IMR-90 (cell line): Measurements from ENCODE around the gene COL6A6. TPM values are rescaled to one million over a fixed set of nuclear protein-coding genes. Genes with fewer than 3 reads are reported as not detected.

Source experiments
- ATAC-seq: fragments of 200-7000 bp; cut with Tn5 transposase; 2 replicates; pipeline ENCODE4 v1.9.1; 2020; ENCODE audit warnings: low read depth, mild to moderate bottlenecking, moderate library complexity
- BruUV-seq: library from RNA; stranded (reverse); fragments of 400-500 nt; replicated peaks from 2 replicates; lab custom pipeline; 2021; lab: Mats Ljungman, UMichigan
- CTCF ChIA-PET: fragments of 300-600 bp; formaldehyde crosslinking; extraction: SDS; loops from one replicate; lab custom pipeline; 2021; ENCODE audit warnings: antibody characterized with exemption; lab: Yijun Ruan, JAX
- POLR2A ChIA-PET: fragments of 300-600 bp; sonication (Branson Sonifier 250); formaldehyde crosslinking; loops from one replicate; lab custom pipeline; 2022; ENCODE audit warnings: antibody characterized with exemption; ENCODE audit not compliant: unreplicated experiment; lab: Charles Lee
- DNase-seq: peaks from one replicate; pipeline ENCODE4 v3.0.0; 2013
- H2AFZ ChIP-seq: replicated peaks from 2 replicates; pipeline ENCODE3; 2013; ENCODE audit warnings: low read length, mild to moderate bottlenecking; ENCODE audit not compliant: poor library complexity
- H2AK5ac ChIP-seq: 2 replicates; pipeline ENCODE4 v1.6.1; 2013; ENCODE audit warnings: low read depth, low read length, inconsistent platforms
- H2AK9ac ChIP-seq: replicated peaks from 2 replicates; pipeline ENCODE3; 2013; ENCODE audit warnings: mild to moderate bottlenecking, low read depth, low read length, moderate library complexity; ENCODE audit not compliant: poor library complexity
- H2BK120ac ChIP-seq: 2 replicates; pipeline ENCODE4 v1.6.1; 2013; ENCODE audit warnings: low read depth, low read length, inconsistent platforms
- H2BK15ac ChIP-seq: 3 replicates; pipeline ENCODE4 v1.6.1; 2013; ENCODE audit warnings: low read depth, low read length, inconsistent platforms
- H2BK20ac ChIP-seq: 2 replicates; pipeline ENCODE4 v1.6.1; 2013; ENCODE audit warnings: low read depth, mild to moderate bottlenecking, inconsistent platforms, low read length, moderate library complexity
- H2BK5ac ChIP-seq: 2 replicates; pipeline ENCODE4 v1.6.1; 2013; ENCODE audit warnings: mild to moderate bottlenecking, low read depth, low read length, inconsistent platforms; ENCODE audit not compliant: poor library complexity, severe bottlenecking
- H3K14ac ChIP-seq: replicated peaks from 2 replicates; pipeline ENCODE4 v1.6.1; 2013; ENCODE audit warnings: low read depth, low read length, inconsistent platforms
- H3K18ac ChIP-seq: 2 replicates; pipeline ENCODE4 v1.6.1; 2013; ENCODE audit warnings: low read depth, low read length, control low read depth
- H3K23ac ChIP-seq: 2 replicates; pipeline ENCODE4 v1.6.1; 2013; ENCODE audit warnings: low read depth, low read length, inconsistent platforms
- H3K27ac ChIP-seq: 2 replicates; pipeline ENCODE4 v1.5.1; 2013; ENCODE audit warnings: mild to moderate bottlenecking, control low read depth, low read length; ENCODE audit not compliant: insufficient read depth
- H3K27me3 ChIP-seq: 2 replicates; pipeline ENCODE4 v1.6.1; 2013; ENCODE audit warnings: low read length; ENCODE audit not compliant: control insufficient read depth, insufficient read depth
- H3K36me3 ChIP-seq: 2 replicates; pipeline ENCODE4 v1.6.1; 2013; ENCODE audit warnings: low read length, mixed read lengths; ENCODE audit not compliant: control insufficient read depth, insufficient read depth
- H3K4ac ChIP-seq: 2 replicates; pipeline ENCODE4 v1.6.1; 2013; ENCODE audit warnings: low read depth, low read length, inconsistent platforms
- H3K4me1 ChIP-seq: 2 replicates; pipeline ENCODE4 v1.6.1; 2013; ENCODE audit warnings: low read length, mixed read lengths; ENCODE audit not compliant: control insufficient read depth, insufficient read depth
- H3K4me2 ChIP-seq: 2 replicates; pipeline ENCODE4 v1.6.1; 2013; ENCODE audit warnings: low read depth, mild to moderate bottlenecking, control low read depth, low read length, moderate library complexity
- H3K4me3 ChIP-seq: 2 replicates; pipeline ENCODE4 v1.5.1; 2013; ENCODE audit warnings: low read depth, mild to moderate bottlenecking, control low read depth, low read length, moderate library complexity; ENCODE audit not compliant: insufficient read depth
- H3K56ac ChIP-seq: 2 replicates; pipeline ENCODE4 v1.6.1; 2013; ENCODE audit warnings: low read length, inconsistent platforms; ENCODE audit not compliant: insufficient read depth; ENCODE audit errors: extremely low read depth
- H3K79me1 ChIP-seq, 2 experiments: 2 replicates each; pipeline ENCODE4 v1.6.1; 2013; ENCODE audit warnings: low read length in 2 of 2, inconsistent platforms in 1 of 2, low read depth in 1 of 2
- H3K9ac ChIP-seq: 2 replicates; pipeline ENCODE4 v1.6.1; 2013; ENCODE audit warnings: low read depth, low read length, control low read depth
- H3K9me1 ChIP-seq: 2 replicates; pipeline ENCODE4 v1.6.1; 2013; ENCODE audit warnings: low read length, inconsistent platforms; ENCODE audit not compliant: insufficient read depth
- H3K9me3 ChIP-seq: 2 replicates; pipeline ENCODE4 v1.6.1; 2013; ENCODE audit warnings: low read length; ENCODE audit not compliant: control insufficient read depth, insufficient read depth
- H4K20me1 ChIP-seq: 2 replicates; pipeline ENCODE4 v1.6.1; 2013; ENCODE audit warnings: low read length, inconsistent platforms; ENCODE audit not compliant: insufficient read depth
- H4K5ac ChIP-seq: 2 replicates; pipeline ENCODE4 v1.6.1; 2013; ENCODE audit warnings: mild to moderate bottlenecking, low read depth, low read length, control low read depth
- H4K8ac ChIP-seq, 2 experiments: 2 replicates each; pipeline ENCODE4 v1.6.1; 2013; ENCODE audit warnings: low read depth in 2 of 2, low read length in 2 of 2, control low read depth in 1 of 2, inconsistent platforms in 1 of 2
- H4K91ac ChIP-seq: 2 replicates; pipeline ENCODE4 v1.6.1; 2013; ENCODE audit warnings: low read depth, low read length, inconsistent platforms; ENCODE audit not compliant: insufficient read depth
- BHLHE40 ChIP-seq: fragments of 150-350 bp; IDR thresholded peaks from 2 replicates; pipeline ENCODE4 v1.6.1; 2016; ENCODE audit warnings: mild to moderate bottlenecking, low read depth, low read length
- CEBPB ChIP-seq: IDR thresholded peaks from 2 replicates; pipeline ENCODE4 v1.6.1; 2012; ENCODE audit warnings: low read depth, low read length, improper control_type of control experiment
- CHD1 ChIP-seq: IDR thresholded peaks from 2 replicates; pipeline ENCODE4 v1.6.1; 2012; ENCODE audit warnings: low read depth, low read length, improper control_type of control experiment
- CTCF ChIP-seq: conservative IDR thresholded peaks from 2 replicates; pipeline ENCODE4 v1.5.1; 2012; ENCODE audit warnings: mild to moderate bottlenecking, low read depth, low read length, improper control_type of control experiment
- ELK1 ChIP-seq: fragments of 150-350 bp; IDR thresholded peaks from 2 replicates; pipeline ENCODE4 v1.6.1; 2016; ENCODE audit warnings: low read depth, mild to moderate bottlenecking, low read length, moderate library complexity, borderline replicate concordance
- FOS ChIP-seq: fragments of 150-350 bp; IDR thresholded peaks from 2 replicates; pipeline ENCODE4 v1.6.1; 2016; ENCODE audit warnings: low read depth, low read length
- MAZ ChIP-seq: IDR thresholded peaks from 2 replicates; pipeline ENCODE4 v1.6.1; 2012; ENCODE audit warnings: low read depth, mild to moderate bottlenecking, low read length, improper control_type of control experiment, moderate library complexity, borderline replicate concordance
- MXI1 ChIP-seq: IDR thresholded peaks from 2 replicates; pipeline ENCODE4 v1.6.1; 2012; ENCODE audit warnings: low read depth, mild to moderate bottlenecking, low read length, moderate library complexity, borderline replicate concordance
- NFE2L2 ChIP-seq: fragments of 150-350 bp; IDR thresholded peaks from 2 replicates; pipeline ENCODE4 v1.6.1; 2016; ENCODE audit warnings: low read depth, mild to moderate bottlenecking, low read length
- RAD21 ChIP-seq: IDR thresholded peaks from 2 replicates; pipeline ENCODE4 v1.6.1; 2012; ENCODE audit warnings: low read length, improper control_type of control experiment
- RFX5 ChIP-seq: IDR thresholded peaks from 2 replicates; pipeline ENCODE4 v1.8.0; 2012; ENCODE audit warnings: low read depth, mild to moderate bottlenecking, low read length, moderate library complexity
- SMC3 ChIP-seq: fragments of 150-350 bp; IDR thresholded peaks from 2 replicates; pipeline ENCODE4 v1.6.1; 2016; ENCODE audit warnings: low read depth, mild to moderate bottlenecking, antibody characterized with exemption, low read length, moderate library complexity
- USF2 ChIP-seq: fragments of 150-350 bp; IDR thresholded peaks from 2 replicates; pipeline ENCODE4 v1.6.1; 2017; ENCODE audit warnings: mild to moderate bottlenecking, antibody characterized with exemption, low read length, low read depth
- WGBS, 2 experiments: methylation state at CpG; one replicate each; pipeline versions ENCODE4 v1.1.5 to v1.1.7; 2013; ENCODE audit warnings: missing lambda C conversion rate in 2 of 2; ENCODE audit not compliant: insufficient read length in 1 of 2; ENCODE audit errors: extremely low coverage in 2 of 2; 5-methylcytosine and 5-hydroxymethylcytosine counted together
- dilution Hi-C: fragments of 300-500 bp; cut with HindIII; formaldehyde crosslinking; loops from one replicate; pipeline ENCODE4 v1.14.3; 2018; ENCODE audit warnings: low sequenced_read_pairs; ENCODE audit not compliant: unreplicated experiment
- in situ Hi-C: fragments of 300-500 bp; cut with MboI; formaldehyde crosslinking; loops from 3 replicates; pipeline ENCODE4 v1.14.3; 2019; ENCODE audit warnings: low sequenced_read_pairs, inconsistent platforms, mixed read lengths
- intact Hi-C: fragments of 100-400 bp; cut with micrococcal nuclease; formaldehyde crosslinking; loops from 2 replicates; pipeline ENCODE4 v1.10.0; 2022
- polyA plus RNA-seq, 3 experiments: library from polyadenylated mRNA; depleted of rRNA; stranded (reverse); fragments of >200 nt; gene quantifications; 2 replicates each; pipeline ENCODE4 v1.2.3, GENCODE V29; 2012; ENCODE audit warnings: low replicate concordance in 1 of 3
- total RNA-seq: library from RNA; depleted of rRNA; stranded (reverse); fragments of >200 nt; gene quantifications from 2 replicates; pipeline ENCODE4 v1.2.3, GENCODE V29; 2012

Gene COL6A6
- total and polyA plus RNA-seq, 2 of the 4 experiments (the other 2 are of a cell fraction), result not detected

GRCh38 chr3:130470126-130470525, 46.9 kb upstream of the COL6A6 start:
- WGBS, 2 experiments, result no CpG with 5 or more reads among the region's 3 CpGs
- Histone ChIP-seq H3K27me3 (no peaks in the 10 kb centered on the region), H3K79me1 (no peaks in the 10 kb centered on the region), H3K23ac (no peak overlapping the region), H3K4me1 (no peaks in the 10 kb centered on the region), H2BK120ac (no peak overlapping the region), H3K56ac (no peak overlapping the region), H2BK5ac (no peak overlapping the region), H4K8ac (no peak overlapping the region), H3K18ac (no peak overlapping the region), H3K9me3 (no peaks in the 10 kb centered on the region), H3K4ac (no peak overlapping the region), H3K14ac (no peak overlapping the region), H3K9me1 (no peaks in the 10 kb centered on the region), H2BK20ac (no peak overlapping the region), H2AFZ (no peak overlapping the region), H2AK9ac (no peak overlapping the region), H4K20me1 (no peaks in the 10 kb centered on the region), H4K91ac (no peak overlapping the region), H4K5ac (no peak overlapping the region), H3K4me3 (no peak overlapping the region), H2BK15ac (no peak overlapping the region), H3K4me2 (no peak overlapping the region), H3K9ac (no peak overlapping the region), H2AK5ac (no peak overlapping the region), H3K27ac (no peak overlapping the region), H3K36me3 (no peaks in the 10 kb centered on the region)
- in situ Hi-C loops, result no loop called here
- intact Hi-C loops, result no loop called here
- POLR2A ChIA-PET, result no interaction called here
- ATAC-seq (no peak), DNase-seq (no peak)
- CTCF ChIA-PET, result no interaction called here
- dilution Hi-C loops, result no loop called here
- no peak for TF ChIP-seq USF2
- TF ChIP-seq NFE2L2, result no peak
- TF ChIP-seq ELK1, result no peak
- TF ChIP-seq CHD1, result no peak
- no peak for TF ChIP-seq RAD21
- TF ChIP-seq BHLHE40, result no peak
- no peak for TF ChIP-seq RFX5
- no peak for TF ChIP-seq MAZ
- no peak for TF ChIP-seq CEBPB
- no peak for TF ChIP-seq MXI1
- TF ChIP-seq SMC3, result no peak
- no peak for TF ChIP-seq CTCF
- TF ChIP-seq FOS, result no peak
- BruUV-seq, result no TSS peak
